Lower leg skin (tissue), 4 donors: ENCODE measurements around the gene CCDC93. TPM values are rescaled to one million over a fixed set of nuclear protein-coding genes. Genes with fewer than 3 reads are reported as not detected.

ENCODE experiments used
- DNase-seq, 2 donors: peaks; one replicate each; pipeline ENCODE4 v3.0.0-alpha.2; 2019; ENCODE audit warnings: low spot score in 2 of 2
- H3K4me3 ChIP-seq: fragments of 200-600 bp; sonication (generic); 2 replicates; pipeline ENCODE4 v1.5.1; 2017; ENCODE audit warnings: mild to moderate bottlenecking, low read depth; ENCODE audit not compliant: poor library complexity, severe bottlenecking
- CTCF ChIP-seq, 3 donors: fragments of 450-650 bp; IDR thresholded peaks; one replicate each; pipeline ENCODE4 v1.5.1; 2016; ENCODE audit warnings: antibody characterized with exemption in 3 of 3, mild to moderate bottlenecking in 3 of 3, moderate library complexity in 2 of 3
- POLR2A ChIP-seq, 2 donors: fragments of 450-650 bp; IDR thresholded peaks; one replicate each; pipeline ENCODE4 v1.6.1; 2016 to 2017; ENCODE audit warnings: antibody characterized with exemption in 2 of 2, mild to moderate bottlenecking in 1 of 2, moderate library complexity in 1 of 2
- WGBS, 2 donors: methylation state at CpG; one replicate each; pipeline ENCODE4 v1.1.5; 2018; 5-methylcytosine and 5-hydroxymethylcytosine counted together
- intact Hi-C: fragments of 100-400 bp; cut with DNase I; formaldehyde crosslinking; loops from one replicate; pipeline ENCODE4 v1.15.0; 2023; ENCODE audit warnings: low total_unique reads
- total RNA-seq, 4 donors: library from RNA; depleted of rRNA; stranded (reverse); fragments of >200 nt; gene quantifications; one replicate each; pipeline ENCODE4 v1.1.0, GENCODE V29; 2016

Gene CCDC93
- total RNA-seq, 4 donors from 2014 or later, result 11.8 to 26.2 (median 20.0) TPM

GRCh38 chr2:117987121-117987520 is 26.7 kb downstream of the CCDC93 start:
- H3K4me3 ChIP-seq, result no peak overlapping the region
- 88 to 100% methylated on average over 2 of the region's 2 CpGs for WGBS, 2 donors
- intact Hi-C loops, result no loop called here
- DNase-seq, result no peak
- no peak for TF ChIP-seq CTCF (IDR thresholded peaks at IDR 0.05)
- TF ChIP-seq POLR2A (IDR thresholded peaks at IDR 0.05), result no peak

DNA sequence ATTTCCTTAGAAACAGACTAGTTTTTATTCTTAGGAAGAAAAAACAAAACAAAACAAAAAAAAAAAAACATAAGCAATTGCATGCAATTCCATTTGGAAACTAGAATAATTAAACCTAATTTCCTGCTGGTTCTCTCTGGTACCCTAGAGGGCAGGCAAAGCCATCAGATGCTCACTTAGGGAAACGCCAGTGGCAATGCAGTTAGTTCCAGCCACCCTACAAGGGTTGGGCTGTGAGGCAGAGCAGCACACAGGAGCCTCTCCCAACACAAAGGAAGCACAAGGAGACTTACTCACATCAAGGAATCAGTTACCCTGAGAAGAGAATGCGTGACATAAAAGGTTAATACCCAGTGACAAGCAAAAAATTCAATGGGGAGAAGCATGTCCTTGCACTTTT is 28.8 kb downstream of the CCDC93 start:
- 67 to 73% methylated on average over 2 of the region's 2 CpGs for WGBS, 2 donors
- no peak for DNase-seq
- intact Hi-C loops, result no loop called here
- TF ChIP-seq CTCF (IDR thresholded peaks at IDR 0.05), result no peak
- no peak overlapping the region for H3K4me3 ChIP-seq

DNA sequence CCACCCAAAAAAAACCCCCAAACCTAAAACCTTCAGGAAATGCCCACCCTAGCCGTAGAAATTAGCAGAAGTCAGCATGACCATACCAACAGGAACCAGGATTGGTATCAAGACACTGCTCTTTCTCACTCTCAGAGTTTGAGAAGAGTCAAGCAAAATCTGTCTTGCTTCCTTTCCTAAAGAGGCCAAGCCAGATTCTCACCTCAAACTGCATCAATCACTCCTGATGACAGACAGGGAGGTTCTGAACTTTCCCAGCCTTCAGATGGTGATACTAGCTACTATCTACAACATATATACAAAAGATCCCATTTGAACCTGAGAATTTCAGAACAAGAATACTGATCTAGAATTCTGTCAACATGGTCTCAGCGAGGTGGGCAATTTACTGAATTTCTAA is 29.7 kb downstream of the CCDC93 start:
- no peak overlapping the region for H3K4me3 ChIP-seq
- intact Hi-C loops, result no loop called here
- TF ChIP-seq CTCF (IDR thresholded peaks at IDR 0.05) (no peak), POLR2A (IDR thresholded peaks at IDR 0.05) (no peak)
- WGBS, 2 donors, result 73 to 100% methylated on average over 2 of the region's 2 CpGs
- DNase-seq, result no peak

DNA sequence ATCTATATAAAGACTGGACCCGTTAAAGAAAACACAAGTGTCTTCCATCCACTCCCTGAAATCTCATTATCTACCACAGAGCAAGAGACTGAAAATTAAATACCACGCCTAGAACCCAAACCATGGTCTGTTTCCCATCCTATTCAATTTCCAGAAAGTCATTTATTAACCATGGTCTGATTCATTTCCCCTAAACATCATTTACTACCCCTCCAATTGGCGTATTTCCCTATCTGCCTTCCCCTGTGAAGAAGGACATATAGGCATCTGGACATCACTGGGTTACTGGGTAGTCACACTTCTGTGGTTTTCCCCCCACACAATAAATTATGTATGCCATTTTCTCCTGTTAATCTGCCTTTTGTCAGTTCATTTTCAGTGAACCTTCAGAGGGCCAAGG is 30.8 kb downstream of the CCDC93 start:
- intact Hi-C loops, result no loop called here
- TF ChIP-seq POLR2A (IDR thresholded peaks at IDR 0.05), result no peak
- TF ChIP-seq CTCF (IDR thresholded peaks at IDR 0.05), result no peak
- DNase-seq, result no peak
- 94% methylated on average over 3 of the region's 3 CpGs for whole genome bisulfite sequencing, 2 donors
- no peak overlapping the region for H3K4me3 ChIP-seq

DNA sequence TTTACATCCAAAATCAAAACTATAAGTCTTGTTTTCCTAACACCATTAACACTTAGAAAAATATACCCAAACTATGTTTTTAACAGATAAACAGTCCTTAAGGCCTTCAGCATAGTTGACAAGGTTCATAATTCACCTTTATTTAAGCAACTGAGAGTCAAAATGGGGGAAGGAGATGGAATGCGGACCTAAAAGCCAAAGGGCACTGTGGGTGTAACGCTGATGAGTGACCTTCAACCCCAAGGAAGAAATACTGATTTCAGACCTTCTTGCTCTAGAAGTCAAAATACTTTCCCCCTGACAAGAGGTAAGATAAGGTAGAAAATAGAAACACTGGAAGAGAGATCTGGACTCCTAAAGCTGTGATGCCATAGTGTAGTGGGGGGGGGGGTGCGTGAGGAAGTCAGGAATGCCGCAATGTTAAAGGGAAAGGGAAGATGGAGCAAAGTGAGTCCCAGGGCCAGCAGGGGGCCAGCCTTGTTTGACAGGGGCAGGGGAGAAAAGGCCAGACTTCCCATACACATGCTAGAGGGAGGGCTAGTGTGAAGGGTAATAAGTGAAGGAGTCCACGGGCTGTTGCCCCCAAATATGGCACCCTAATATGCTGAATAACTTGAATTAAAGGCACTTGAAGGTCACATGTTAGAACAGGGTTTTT is 31.4 kb downstream of the CCDC93 start:
- 94 to 98% methylated on average over 5 of the region's 5 CpGs for WGBS, 2 donors
- H3K4me3 ChIP-seq, result no peak overlapping the region
- TF ChIP-seq CTCF (IDR thresholded peaks at IDR 0.05), result no peak
- no peak for TF ChIP-seq POLR2A (IDR thresholded peaks at IDR 0.05)
- intact Hi-C loops, result no loop called here
- DNase-seq, result no peak

- 93 to 94% methylated on average over 1 of the region's 1 CpG for WGBS, 2 donors
- no peak overlapping the region for H3K4me3 ChIP-seq
- intact Hi-C loops, result no loop called here
- no peak for DNase-seq
- TF ChIP-seq POLR2A (IDR thresholded peaks at IDR 0.05) (no peak), CTCF (IDR thresholded peaks at IDR 0.05) (no peak)
Observed at GRCh38 chr2:117981810-117982209, 32.1 kb downstream of the CCDC93 start.
